ENCODE measurements around the gene TNFAIP8L1. TPM values are rescaled to one million over a fixed set of nuclear protein-coding genes. Genes with fewer than 3 reads are reported as not detected.

TNFAIP8L1 gene
- total RNA-seq, 1 donor from 2014 or later = 12.0 TPM

- no peak for DNase-seq
Measured at GRCh38 chr19:4703671-4704316, 64.5 kb downstream of the TNFAIP8L1 start.

- DNase-seq = no peak
Measured at GRCh38 chr19:4704317-4704673, 65.0 kb downstream of the TNFAIP8L1 start.

Other genes with a start within 250 kb of the TNFAIP8L1 start
- gene SH3GL1, start 239.0 kb upstream of the TNFAIP8L1 start, total RNA-seq = 37.6 TPM
- 9.8 TPM for gene CHAF1A, start 236.9 kb upstream of the TNFAIP8L1 start, total RNA-seq
- gene UBXN6, start 181.7 kb upstream of the TNFAIP8L1 start, total RNA-seq = 92.2 TPM
- gene HDGFL2, start 167.2 kb upstream of the TNFAIP8L1 start, total RNA-seq = 48.8 TPM
- gene PLIN4, start 121.0 kb upstream of the TNFAIP8L1 start, total RNA-seq = 38.0 TPM
- 4.8 TPM for gene PLIN5, start 104.3 kb upstream of the TNFAIP8L1 start, total RNA-seq
- gene LRG1, start 99.5 kb upstream of the TNFAIP8L1 start, total RNA-seq = 1.5 TPM
- gene SEMA6B, start 79.8 kb upstream of the TNFAIP8L1 start, total RNA-seq = 15.4 TPM
- 43.9 TPM for gene MYDGF, start 30.8 kb downstream of the TNFAIP8L1 start, total RNA-seq
- 26.4 TPM for gene DPP9, start 84.3 kb downstream of the TNFAIP8L1 start, total RNA-seq
- 56.1 TPM for gene FEM1A, start 152.2 kb downstream of the TNFAIP8L1 start, total RNA-seq
- 3.6 TPM for gene TICAM1, start 192.2 kb downstream of the TNFAIP8L1 start, total RNA-seq
- 95.2 TPM for gene PLIN3, start 228.2 kb downstream of the TNFAIP8L1 start, total RNA-seq

All from tongue (tissue), 2 donors.